Mesothelial cell of epicardium (in vitro differentiated cells): ENCODE measurements around the gene TMEFF2. TPM values are rescaled to one million over a fixed set of nuclear protein-coding genes. Genes with fewer than 3 reads are reported as not detected.
"Not testable (repeated sequence)": the region's sequence is repeated elsewhere in the genome, so short reads cannot be mapped to it uniquely, and the experiment has no call there.

Source experiments
- DNase-seq, 2 experiments: peaks; one replicate each; pipeline ENCODE4 v3.0.0; 2021; ENCODE audit warnings: low spot score in 2 of 2; ENCODE audit not compliant: unreplicated experiment in 2 of 2
- H3K27ac Mint-ChIP-seq: 2 replicates; pipeline ENCODE4 v1.8.0; 2021; ENCODE audit warnings: mixed read lengths
- H3K27me3 Mint-ChIP-seq: 2 replicates; pipeline ENCODE4 v1.8.0; 2021; ENCODE audit warnings: low read depth, mixed read lengths
- H3K36me3 Mint-ChIP-seq: 2 replicates; pipeline ENCODE4 v1.8.0; 2021; ENCODE audit warnings: mixed read lengths
- H3K4me1 Mint-ChIP-seq: 2 replicates; pipeline ENCODE4 v1.8.0; 2021; ENCODE audit warnings: mixed read lengths
- H3K4me3 Mint-ChIP-seq: 2 replicates; pipeline ENCODE4 v1.8.0; 2021; ENCODE audit warnings: mild to moderate bottlenecking, moderate library complexity, mixed read lengths
- H3K9me3 Mint-ChIP-seq: 2 replicates; pipeline ENCODE4 v1.8.0; 2021; ENCODE audit warnings: mixed read lengths
- CTCF ChIP-seq: fragments of 200-600 bp; sonication (generic); IDR thresholded peaks from one replicate; pipeline ENCODE4 v1.5.0; 2021; ENCODE audit warnings: antibody characterized with exemption; ENCODE audit not compliant: unreplicated experiment
- total RNA-seq: library from RNA; stranded (reverse); gene quantifications from 3 replicates; pipeline ENCODE4 v1.2.1, GENCODE V29; 2021

The TMEFF2 gene
- total RNA-seq, 1 donor from 2014 or later, result 18.1 TPM

DNA sequence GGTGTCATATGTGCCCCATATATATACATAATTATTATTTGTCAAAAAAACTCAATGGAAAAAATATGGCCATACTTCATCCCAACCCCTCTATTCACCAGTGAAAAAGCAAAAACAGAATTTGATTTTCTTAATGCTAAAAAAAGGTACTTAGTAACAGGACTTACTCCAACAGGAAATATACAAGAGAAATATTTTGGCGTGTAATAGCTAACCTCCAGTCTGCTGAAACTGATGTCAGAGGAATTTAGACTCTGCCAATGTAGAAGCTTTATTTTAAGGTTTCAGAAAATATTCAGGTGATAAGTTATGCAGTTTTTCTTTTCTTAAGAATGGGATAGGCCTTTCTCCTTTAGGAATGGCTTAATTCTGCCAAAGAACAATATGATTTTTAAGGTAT is 72.6 kb downstream of the TMEFF2 start:
- peaks cover 6% of the 10 kb centered on the region for H3K9me3 Mint-ChIP-seq
- H3K36me3 Mint-ChIP-seq, result peaks cover 6% of the 10 kb centered on the region
- peaks cover 17% of the 10 kb centered on the region for H3K4me1 Mint-ChIP-seq
- no peak overlapping the region for H3K27ac Mint-ChIP-seq
- no peak for DNase-seq
- no peak overlapping the region for H3K4me3 Mint-ChIP-seq
- no peaks in the 10 kb centered on the region for H3K27me3 Mint-ChIP-seq
- TF ChIP-seq CTCF, result no peak

DNA sequence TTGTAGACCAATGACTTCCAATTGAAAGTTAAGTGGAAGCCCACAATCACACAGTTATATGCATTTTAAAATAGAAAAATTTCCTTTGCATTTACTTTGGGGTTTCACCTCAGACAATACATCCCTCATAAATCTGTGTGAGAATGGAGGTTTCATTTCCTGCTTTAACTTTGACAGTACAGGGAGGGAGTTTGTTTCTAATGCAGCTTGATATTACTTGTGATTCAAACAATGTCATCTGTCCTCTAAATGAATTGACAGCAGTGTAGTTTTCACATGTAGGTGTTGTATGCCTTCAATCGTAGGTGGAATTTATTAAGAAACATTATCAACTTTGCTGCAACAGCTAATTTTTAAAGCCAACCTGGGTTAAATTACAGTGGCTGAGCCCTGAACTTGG is 75.2 kb downstream of the TMEFF2 start:
- H3K27ac Mint-ChIP-seq, result no peak overlapping the region
- H3K4me3 Mint-ChIP-seq, result no peak overlapping the region
- no peaks in the 10 kb centered on the region for H3K27me3 Mint-ChIP-seq
- TF ChIP-seq CTCF, result no peak
- DNase-seq, result no peak
- H3K9me3 Mint-ChIP-seq, result peaks cover 24% of the 10 kb centered on the region
- peaks cover 9% of the 10 kb centered on the region for H3K4me1 Mint-ChIP-seq
- peaks cover 15% of the 10 kb centered on the region for H3K36me3 Mint-ChIP-seq

DNA sequence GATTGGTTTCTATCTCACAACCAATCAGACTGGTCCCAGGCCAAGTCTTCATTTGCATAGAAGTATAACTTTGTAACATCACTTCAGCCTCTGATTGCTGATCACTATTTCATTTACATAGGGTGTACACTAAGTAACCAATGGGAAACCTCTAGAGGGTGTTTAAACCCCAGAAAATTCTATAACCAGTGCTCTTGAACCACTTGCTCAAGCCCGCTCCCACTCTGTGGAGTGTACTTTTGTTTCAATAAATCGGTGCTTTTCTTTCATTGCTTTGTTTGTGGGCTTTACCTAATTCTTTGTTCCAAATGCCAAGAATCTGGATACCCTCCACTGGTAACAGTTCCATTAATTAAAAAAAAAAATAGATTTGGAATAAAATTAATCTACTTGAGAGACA is 77.0 kb downstream of the TMEFF2 start:
- no peak for TF ChIP-seq CTCF
- no peak for DNase-seq
- H3K27me3 Mint-ChIP-seq, result no peaks in the 10 kb centered on the region
- peaks cover 15% of the 10 kb centered on the region for H3K36me3 Mint-ChIP-seq
- no peak overlapping the region for H3K4me3 Mint-ChIP-seq
- H3K4me1 Mint-ChIP-seq, result no peaks in the 10 kb centered on the region
- peaks cover 26% of the 10 kb centered on the region for H3K9me3 Mint-ChIP-seq
- no peak overlapping the region for H3K27ac Mint-ChIP-seq

GRCh38 chr2:192111536-192111935 is 83.2 kb downstream of the TMEFF2 start:
- not testable (repeated sequence) for H3K27ac Mint-ChIP-seq, DNase-seq, H3K4me3 Mint-ChIP-seq, H3K27me3 Mint-ChIP-seq, H3K4me1 Mint-ChIP-seq
- peaks cover 22% of the 10 kb centered on the region for H3K36me3 Mint-ChIP-seq
- H3K9me3 Mint-ChIP-seq, result peaks cover 31% of the 10 kb centered on the region

GRCh38 chr2:192099742-192100141 is 95.0 kb downstream of the TMEFF2 start:
- no peaks in the 10 kb centered on the region for H3K27me3 Mint-ChIP-seq
- no peak overlapping the region for H3K27ac Mint-ChIP-seq
- no peaks in the 10 kb centered on the region for H3K4me1 Mint-ChIP-seq
- H3K9me3 Mint-ChIP-seq, result no peaks in the 10 kb centered on the region
- no peak overlapping the region for H3K4me3 Mint-ChIP-seq
- H3K36me3 Mint-ChIP-seq, result no peaks in the 10 kb centered on the region
- DNase-seq, result no peak
- TF ChIP-seq CTCF, result no peak

GRCh38 chr2:192098814-192099491 is 95.8 kb downstream of the TMEFF2 start:
- Mint-ChIP-seq H3K9me3 (no peaks in the 10 kb centered on the region), H3K4me3 (no peak overlapping the region), H3K27ac (no peak overlapping the region), H3K36me3 (no peaks in the 10 kb centered on the region), H3K4me1 (no peaks in the 10 kb centered on the region), H3K27me3 (no peaks in the 10 kb centered on the region)
- no peak for TF ChIP-seq CTCF
- no peak for DNase-seq
